Activated CD4-positive, alpha-beta T cell treated with anti-CD3 and anti-CD28 coated beads, Interleukin-2, amount 50 U/mL, for 16 hours (primary cell): Measurements from ENCODE around the gene HS3ST2.
A peak's percentile ranks its signal among the peaks of the same experiment; 100 is the strongest.
"Not testable (repeated sequence)": the region's sequence is repeated elsewhere in the genome, so short reads cannot be mapped to it uniquely, and the experiment has no call there.

Experiments used
- DNase-seq: peaks from one replicate; pipeline ENCODE4 v3.0.0-alpha.2; 2020

Gene HS3ST2

GRCh38 chr16:22939744-22940363, 125.9 kb downstream of the HS3ST2 start:
- not testable (repeated sequence) for DNase-seq

GRCh38 chr16:22941970-22942501, 128.1 kb downstream of the HS3ST2 start:
- no peak for DNase-seq

GRCh38 chr16:22942811-22943210, 128.8 kb downstream of the HS3ST2 start:
- DNase-seq = no peak

GRCh38 chr16:22945361-22945760, 131.4 kb downstream of the HS3ST2 start:
- DNase-seq = no peak

- DNase-seq = no peak
Measured at GRCh38 chr16:22946433-22946832, 132.5 kb downstream of the HS3ST2 start.

- no peak for DNase-seq
Measured at GRCh38 chr16:22948058-22948602, 134.2 kb downstream of the HS3ST2 start.

GRCh38 chr16:22948603-22949368, 134.8 kb downstream of the HS3ST2 start:
- peak; percentile 67 for DNase-seq

- no peak for DNase-seq
Measured at GRCh38 chr16:22955461-22956070, 141.6 kb downstream of the HS3ST2 start.

GRCh38 chr16:22961206-22961605, 147.2 kb downstream of the HS3ST2 start:
- DNase-seq = no peak

- no peak for DNase-seq
Measured at GRCh38 chr16:22962905-22963304, 148.9 kb downstream of the HS3ST2 start.
